T-helper 2 cell treated with Interferon-gamma antibody and Interleukin-4, amounts not matched to agents 100 ng/mL and 5 ng/mL, for 36 hours (primary cell): ENCODE data around the gene AGBL1. TPM values are rescaled to one million over a fixed set of nuclear protein-coding genes. Genes with fewer than 3 reads are reported as not detected.

Source experiments
- intact Hi-C: fragments of 100-400 bp; cut with micrococcal nuclease; formaldehyde crosslinking; loops from one replicate; pipeline ENCODE4 v1.15.1; 2023
- total RNA-seq: library from RNA; stranded (reverse); gene quantifications from 2 replicates; pipeline ENCODE4 v1.2.3, GENCODE V29; 2022

AGBL1 gene
- total RNA-seq, 1 donor from 2014 or later: not detected

DNA sequence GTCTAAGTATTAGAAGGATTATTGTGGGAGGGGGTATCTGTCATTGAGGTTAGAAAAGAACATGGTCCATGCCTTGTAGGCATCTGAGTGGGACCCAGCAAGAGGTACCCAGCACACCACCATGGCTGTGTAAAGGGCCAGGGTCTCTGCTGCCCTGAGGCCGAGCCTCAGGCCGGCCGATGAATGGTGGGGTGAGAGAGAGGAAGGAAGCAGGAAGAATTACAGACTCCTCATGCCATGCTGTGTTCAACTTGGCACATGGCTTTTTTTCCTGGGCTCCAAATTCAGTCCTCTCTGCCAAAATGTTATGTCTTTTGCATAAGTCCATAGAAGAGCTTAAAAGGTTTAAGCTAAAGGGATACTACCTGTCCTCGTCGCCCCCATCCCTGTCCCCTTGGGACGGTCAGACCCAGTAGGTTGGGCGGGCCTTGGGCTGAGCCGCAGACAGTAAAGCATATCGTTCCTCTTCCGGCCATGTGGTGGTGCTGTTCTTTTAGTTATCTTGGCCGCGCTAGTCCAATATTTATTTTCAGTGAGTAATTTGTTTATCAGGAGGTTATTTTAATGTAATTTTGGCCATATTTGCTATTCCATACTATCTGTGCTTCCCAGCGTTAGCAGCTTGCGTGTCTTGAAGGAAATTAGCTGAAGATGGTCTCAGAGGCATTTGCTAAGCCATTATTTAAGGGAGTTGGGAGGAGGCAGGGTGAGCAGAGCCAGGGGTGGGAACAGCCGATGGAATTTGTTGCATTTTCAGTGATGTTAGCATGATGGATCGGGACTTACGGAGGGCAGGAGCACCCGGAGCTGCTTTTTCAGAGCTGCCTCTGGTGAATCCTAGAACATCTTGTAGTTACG lies 152.4 kb downstream of the AGBL1 start:
- intact Hi-C loops: loop anchor here (1.0 to 10.0 kb wide), 2 partner anchors 511 to 1373 kb away; no protein-coding TSS in a partner anchor

DNA sequence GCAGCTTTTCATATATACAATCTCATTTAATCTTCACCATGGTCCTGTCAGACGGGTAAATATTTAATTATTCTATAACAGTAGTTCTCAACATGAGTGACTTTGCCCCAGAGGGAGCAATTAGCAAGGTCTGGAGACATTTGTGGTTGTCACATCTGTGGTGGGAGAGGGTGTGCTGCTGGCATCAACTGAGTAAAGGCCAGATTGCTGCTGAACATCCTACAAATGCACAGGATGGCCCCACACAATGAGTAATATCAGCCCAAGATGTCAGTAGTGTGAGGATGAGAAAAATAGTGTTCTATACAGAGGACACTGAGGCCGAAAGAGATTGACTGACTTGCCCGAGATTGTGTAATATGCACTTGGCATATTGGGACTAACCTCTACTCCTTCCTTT lies 156.0 kb downstream of the AGBL1 start:
- intact Hi-C loops: loop anchor here (10.0 kb wide), 1 partner anchor 1369 kb away; no protein-coding TSS in a partner anchor

DNA sequence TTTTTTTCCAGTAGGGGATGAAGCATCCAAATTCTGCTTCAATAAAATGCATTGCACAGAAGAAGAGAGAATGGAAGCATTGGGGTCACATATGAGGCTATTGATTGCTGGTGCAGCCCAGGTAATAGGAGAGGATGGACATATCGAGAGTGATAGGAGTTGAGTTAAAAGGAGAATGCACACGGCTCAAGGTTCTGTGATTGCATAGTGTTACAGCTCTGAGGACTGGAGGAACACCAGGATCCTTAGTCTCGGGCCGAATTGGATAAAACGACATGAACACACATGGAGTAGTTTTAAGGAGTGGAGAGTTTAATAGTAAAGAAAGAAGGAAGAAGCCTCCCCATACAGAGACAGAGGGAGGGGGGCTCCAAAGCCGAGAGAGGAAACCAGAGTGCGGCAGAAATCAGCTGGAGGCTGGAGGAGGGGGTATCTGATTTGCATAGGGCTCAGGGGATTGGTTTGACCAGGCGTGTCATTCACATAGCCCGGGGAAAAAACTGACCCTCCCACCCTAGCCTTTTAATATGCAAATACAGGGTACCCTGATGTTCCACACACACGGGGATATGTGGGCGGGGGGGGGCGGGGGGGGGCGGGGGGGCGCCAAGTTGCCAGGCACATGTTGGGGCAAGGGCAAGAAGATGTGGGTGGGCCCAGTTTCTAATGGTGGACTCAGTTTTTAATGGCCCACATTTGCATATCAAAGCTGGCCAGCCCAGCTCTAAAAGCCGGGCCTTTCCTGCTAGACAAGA lies 156.9 kb downstream of the AGBL1 start:
- intact Hi-C loops: loop anchor here (10.0 kb wide), 1 partner anchor 1368 kb away; no protein-coding TSS in a partner anchor

DNA sequence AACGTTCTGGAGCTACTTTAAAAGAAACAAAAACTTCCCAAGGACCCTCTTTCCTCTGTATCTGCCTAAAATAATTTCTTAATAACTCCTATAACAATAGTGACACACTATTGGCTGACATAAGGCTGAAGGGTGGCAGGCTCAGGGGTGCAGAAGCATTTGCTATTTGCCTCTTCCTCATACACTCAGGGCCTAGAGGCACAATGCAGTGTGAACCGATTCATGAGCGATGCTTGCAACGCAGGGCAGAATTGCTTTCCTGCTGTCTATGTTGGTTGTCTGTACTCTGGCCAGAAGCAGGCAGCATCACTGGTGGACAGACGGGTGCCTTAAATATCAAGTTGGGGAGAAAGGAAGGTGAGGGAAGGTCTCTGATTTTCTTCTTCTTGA lies 157.4 kb downstream of the AGBL1 start:
- intact Hi-C loops: loop anchor here (10.0 kb wide), 1 partner anchor 1368 kb away; no protein-coding TSS in a partner anchor

DNA sequence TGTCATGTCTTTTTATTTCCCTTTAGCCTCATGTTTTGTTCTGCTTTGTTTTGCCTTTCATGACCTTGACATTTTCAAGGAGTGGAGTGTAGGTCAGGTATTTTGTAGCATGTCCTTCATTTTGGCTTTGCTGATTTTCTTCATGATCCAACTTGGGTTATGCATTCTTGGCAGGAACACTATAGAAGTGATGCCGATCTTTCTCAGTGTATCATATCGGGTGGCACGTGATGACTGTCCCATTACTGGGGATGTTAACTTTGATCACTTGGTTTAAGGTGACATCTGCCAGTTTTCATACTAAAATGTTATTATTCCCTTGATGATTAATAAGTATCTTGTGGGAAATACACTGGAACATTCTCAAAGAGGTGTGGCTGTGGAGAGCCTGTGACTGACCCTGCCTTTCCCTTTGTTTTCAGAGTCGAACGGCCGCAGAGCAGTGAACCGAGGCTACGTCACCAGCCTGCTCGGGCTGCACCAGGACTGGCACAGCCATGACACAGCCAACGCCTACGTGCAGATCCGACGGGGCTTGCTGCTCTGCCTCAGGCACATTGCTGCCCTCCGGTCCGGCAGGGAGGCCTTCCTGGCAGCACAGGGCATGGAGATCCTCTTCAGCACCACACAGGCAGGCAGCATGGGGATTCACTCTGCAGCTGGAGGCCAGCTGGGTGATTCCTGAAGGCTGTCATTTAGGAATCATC lies 167.7 kb downstream of the AGBL1 start:
- intact Hi-C loops: no loop called here

DNA sequence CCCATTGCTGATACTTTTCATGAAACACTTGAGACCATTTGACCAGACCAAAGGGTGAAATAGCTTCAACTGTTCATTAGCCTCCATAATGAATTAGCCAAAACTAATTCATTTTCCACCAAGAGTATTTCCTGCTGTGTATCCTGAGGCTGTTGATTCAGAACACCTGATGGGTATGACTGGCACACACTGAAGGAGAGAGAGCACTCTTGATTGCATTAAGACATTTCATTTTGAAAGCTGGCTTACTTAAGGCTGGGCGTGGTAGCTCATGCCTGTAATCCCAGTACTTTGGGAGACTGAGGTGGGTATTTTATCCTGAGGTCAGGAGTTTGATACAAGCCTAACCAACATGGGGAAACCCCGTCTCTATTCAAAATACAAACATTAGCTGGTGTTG lies 175.6 kb downstream of the AGBL1 start:
- intact Hi-C loops: no loop called here

DNA sequence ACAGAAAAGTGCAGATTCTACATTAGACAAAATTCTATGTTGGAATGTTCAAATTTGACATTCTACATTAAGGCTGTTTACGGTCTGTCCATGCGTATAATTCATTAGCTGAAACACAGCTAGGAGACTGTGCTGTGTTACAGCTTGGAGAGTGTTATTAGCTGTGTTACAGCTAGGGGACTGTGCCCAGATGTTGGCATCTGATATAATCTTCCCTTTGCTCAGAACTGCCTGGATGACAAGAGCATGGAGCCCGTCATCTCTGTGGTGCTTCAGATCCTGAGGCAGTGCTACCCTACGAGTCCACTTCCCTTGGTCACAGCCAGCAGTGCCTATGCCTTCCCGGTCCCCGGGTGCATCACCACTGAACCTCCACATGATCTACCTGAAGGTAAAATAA lies 177.0 kb downstream of the AGBL1 start:
- intact Hi-C loops: no loop called here

DNA sequence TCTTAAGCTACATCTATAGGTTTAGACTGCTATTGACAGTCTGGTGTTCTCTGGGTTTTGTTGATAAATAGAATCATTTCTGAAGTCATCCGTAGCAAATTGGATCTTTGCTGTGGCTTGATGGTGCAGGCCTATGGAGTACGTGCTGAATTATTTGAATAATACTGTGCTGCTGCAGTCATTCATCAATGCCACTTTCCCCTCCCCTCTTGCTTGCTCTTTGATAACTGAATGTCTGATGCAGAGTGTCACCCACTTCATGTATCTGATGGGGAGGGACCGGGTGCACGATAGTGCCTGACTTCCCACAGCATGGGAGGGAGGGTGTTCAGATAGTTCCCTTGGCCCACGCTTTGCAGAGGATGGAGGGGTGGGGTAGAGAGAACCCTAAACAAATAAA lies 179.9 kb downstream of the AGBL1 start:
- intact Hi-C loops: no loop called here

DNA sequence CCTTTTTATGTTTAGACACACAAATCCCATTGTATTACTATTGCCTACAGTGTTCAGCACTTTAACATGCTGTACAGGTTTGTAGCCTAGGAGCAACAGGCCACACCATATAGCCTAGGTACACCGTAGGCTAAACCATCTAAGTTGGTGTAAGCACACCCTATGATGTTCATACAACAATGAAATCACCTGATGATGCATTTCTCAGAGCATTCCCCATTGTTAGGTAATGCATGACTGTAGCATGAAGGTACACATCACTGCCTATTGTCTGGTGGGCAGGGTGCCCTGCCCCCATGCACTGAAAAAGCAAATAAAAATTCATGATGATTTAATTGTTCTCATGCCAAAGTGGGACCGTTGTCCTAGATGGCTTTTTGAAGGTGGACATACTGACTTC lies 183.6 kb downstream of the AGBL1 start:
- intact Hi-C loops: no loop called here

DNA sequence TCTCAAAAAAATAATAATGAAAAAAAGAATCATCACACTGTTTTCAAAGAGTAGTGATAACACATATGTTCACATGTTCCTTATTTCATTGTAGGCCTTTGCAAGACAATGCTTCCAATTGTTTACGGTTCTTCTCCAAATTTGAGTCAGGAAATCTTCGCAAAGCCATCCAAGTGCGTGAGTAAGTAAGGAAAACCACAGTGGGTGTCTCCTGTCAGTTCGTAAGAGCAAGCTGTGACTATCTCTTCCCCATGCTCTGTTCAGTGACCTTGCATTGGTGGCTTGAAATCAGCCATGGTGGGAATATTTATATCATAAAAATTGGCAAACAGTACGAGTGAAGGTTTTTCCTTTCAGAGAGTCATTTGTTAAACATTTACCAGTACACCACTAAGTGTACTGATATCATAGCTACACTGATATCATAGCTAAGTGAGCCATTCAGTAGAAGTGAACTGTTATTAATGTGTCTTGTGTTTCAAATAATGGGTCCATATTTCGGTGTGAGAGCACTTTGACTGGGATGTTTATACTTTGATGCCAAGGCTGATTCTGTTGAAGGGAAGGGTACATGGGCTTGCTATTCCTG lies 187.3 kb downstream of the AGBL1 start:
- intact Hi-C loops: no loop called here

DNA sequence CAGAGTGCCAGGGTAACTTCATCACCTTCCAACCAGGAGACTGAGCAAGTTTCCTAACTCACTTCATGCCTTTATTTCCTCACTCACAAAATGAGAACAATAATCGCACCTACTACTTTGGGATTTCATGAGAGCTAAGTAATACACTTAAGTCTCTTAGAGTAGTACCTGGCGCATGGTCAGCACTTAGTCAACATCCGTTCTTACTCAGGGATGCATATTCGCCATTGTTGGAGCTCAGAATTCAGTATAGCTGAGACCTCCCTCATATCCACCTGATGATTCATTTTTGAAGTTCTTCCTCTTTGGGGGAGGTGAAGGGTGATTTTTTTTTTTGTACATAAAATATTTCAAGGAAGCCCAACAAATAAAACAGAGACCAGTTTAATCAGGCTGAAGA lies 188.2 kb downstream of the AGBL1 start:
- intact Hi-C loops: no loop called here

DNA sequence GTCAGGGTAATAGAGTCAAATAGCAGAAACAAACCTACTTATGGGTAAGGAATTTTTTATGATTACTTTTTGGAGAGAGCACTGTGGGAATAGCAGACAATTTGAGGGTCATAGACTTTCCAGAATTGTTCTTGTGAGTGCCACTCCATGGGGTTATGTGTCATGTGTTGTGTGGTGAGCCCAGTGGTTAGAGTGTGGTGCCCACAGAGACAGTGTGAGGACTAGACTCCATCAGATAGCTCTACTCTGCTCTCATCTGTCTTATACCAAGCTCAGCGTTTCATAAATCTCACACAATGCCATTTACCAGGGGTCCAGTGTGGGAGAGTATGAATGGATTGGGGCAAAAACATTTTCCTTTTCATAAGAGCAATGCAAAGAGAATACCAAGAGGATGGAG lies 188.9 kb downstream of the AGBL1 start:
- intact Hi-C loops: no loop called here

DNA sequence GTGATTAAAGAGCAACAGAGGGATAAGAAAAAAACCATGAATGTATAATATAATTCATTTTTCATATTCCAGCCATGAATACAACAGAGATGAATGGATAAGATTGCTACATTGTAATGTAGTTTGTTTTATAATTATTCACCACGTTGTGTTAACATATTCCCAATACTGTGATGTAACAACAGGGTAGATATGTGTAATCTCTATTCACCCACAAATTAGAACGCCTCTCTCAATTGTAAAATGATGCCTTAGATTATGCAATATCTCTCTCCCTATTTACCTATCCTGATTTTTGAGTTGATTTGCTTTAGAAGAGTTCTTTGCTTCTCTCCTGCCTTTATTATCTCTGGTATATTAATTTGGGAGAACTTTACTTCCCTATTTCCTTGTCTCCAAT lies 193.6 kb downstream of the AGBL1 start:
- intact Hi-C loops: no loop called here

DNA sequence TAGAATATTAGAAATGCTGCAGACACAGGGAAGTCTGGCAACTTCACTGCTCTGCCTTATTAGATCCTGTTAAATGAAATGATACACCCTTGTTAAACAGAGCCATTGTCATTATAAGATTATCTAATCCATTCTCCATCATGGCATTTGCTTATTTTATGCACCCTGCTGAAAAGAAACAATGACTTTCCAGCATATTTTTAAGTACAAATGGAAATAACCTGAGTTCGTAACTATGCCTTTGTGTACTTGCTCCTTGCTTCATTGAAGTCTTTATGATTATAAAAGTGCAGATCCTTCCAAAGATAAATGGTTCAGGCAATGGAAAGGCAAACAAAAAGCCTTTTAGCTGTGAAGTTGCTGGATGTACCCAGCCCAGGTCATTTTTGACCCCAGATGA lies 195.7 kb downstream of the AGBL1 start:
- intact Hi-C loops: no loop called here

DNA sequence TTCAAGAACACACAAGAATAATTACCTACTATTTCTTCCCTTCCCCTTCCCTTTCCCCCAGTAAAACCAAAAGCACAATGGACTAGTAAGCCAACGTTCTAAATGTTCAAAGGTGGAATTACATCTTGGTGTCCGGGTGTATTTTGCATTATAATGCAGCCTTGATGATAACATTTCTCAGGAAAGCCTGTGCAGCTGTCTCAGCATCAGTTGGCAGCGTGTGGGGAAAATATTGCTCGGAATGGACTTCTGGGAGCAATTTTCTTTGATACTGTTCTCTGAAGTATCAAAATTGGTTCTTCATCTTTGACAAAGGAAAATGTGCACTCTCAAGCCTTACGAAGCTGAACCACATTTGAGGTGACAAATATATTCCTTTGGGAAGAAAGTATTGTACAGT lies 198.9 kb downstream of the AGBL1 start:
- intact Hi-C loops: no loop called here

DNA sequence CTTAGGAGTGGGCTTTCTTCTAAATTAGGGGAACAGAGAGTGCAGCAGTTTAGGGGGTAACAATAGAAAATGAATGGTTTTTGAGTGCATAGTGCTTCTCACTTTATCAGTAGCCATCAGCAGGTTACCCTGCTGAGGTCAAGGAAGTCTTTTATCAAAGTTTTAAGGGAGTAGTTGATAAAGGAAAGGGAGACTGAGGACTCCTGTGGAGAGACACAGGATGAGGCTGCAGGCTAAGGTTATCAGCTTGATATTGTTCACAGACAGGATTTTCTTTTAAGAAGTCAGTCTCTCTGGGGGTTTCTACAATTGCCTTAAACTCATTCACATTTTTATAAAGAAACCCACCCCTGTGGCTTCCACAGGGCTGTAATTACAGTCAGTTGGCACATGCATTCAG lies 205.0 kb downstream of the AGBL1 start:
- intact Hi-C loops: no loop called here

DNA sequence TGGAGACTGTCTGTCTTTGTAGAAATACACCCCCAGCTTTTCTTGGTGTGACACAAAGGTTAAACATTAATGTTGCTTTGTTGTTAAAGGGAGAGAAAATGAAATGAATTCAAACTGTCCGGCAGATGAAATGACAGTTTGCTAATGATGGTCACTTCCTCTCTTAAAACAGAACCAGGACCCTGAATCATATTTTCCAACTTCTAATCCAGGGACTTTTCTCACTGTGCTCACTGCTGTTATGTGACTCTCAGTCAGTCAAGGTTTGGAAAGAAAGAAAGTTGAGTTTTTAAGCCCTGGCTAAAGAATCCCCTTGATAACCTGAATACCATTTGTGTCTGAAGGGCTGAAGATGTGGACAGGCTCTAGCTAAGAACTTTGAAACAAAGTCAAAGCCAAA lies 215.8 kb downstream of the AGBL1 start:
- intact Hi-C loops: no loop called here

DNA sequence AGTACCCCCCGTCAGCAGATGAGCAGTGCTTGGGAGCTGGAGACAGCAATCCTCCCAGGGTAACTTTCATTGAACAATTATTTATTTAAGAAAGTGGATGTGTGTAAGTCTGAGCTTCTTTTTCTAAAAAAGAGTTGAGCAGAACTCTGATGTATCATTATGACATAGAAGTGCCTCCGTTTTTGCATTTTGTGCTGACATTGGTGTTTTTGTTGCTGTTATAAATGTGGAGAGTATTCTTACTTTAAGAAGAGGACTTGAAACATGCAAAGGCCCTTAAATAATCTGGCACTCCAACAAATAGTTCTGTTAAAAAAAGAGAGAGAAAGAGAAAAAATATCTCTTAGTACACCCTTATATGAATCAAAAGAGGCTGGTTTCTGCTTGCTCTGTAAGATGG lies 217.1 kb downstream of the AGBL1 start:
- intact Hi-C loops: no loop called here

DNA sequence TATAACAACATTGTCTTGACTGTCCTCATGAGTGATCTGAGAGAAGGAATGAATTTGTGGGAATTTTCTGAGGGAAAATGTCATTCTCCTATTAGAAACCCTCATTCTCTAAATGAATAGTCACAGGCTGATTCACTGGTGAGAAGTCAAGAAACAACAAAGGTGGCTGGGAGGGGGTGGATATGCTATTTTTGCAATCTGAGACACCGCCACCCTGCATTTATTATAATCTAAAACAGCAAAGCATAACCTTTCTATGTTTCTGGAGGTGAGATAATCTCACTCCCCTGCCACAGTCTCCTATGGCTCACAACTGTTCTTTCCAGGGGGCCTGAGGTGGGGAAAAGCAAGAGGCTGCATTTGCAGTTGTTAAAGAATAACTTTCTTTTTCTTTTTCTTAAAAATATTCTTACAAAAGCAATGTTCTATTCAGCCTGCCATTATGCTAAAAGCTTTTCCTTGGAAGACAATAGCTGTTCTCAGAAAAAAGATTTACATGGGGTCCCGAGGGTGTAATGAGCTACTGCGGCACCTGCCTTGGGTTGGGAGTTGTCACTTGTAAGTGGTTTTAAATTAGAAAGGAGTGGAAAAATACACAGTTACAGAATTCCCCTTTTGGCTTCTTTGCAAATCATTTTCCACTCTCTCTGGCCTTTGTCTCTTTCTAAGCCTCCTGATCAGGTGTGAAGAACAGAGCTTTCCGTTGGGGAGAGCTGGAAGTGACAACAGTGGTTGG lies 220.9 kb downstream of the AGBL1 start:
- intact Hi-C loops: no loop called here

DNA sequence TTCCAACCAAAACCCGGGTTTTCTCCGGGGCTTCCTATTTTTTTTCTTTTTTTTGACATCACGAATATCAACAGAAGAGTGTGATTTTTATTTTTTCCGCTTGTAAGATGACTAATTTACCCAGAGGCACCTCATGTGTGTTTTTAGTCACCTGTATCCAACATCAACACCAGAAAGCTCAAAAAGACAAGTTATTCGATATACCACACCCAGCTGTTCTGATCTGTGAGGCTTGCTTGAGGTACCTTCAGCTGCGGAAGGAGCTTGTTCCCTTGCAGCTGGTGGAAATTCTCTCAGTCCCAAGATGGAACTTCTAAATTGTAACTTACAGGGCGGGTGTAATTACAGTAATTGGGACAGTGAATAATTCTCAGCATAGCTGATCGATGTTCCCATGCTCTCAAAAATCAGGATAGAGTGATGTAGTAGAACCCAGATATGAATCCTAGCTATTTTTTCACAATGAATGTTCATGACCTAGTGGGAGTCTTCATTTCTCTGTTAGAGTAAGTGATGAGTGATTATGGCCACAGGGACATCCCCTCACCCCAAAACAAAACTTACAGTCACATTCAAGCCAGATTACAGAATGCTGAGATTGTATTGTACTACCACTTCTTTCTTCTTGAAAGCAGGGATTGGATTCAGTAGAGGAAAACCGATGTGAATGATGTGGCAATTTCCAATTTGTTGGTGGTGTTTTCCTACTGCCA lies 232.1 kb downstream of the AGBL1 start:
- intact Hi-C loops: no loop called here
